Measurements from ENCODE around the gene SORCS2. TPM values are rescaled to one million over a fixed set of nuclear protein-coding genes. Genes with fewer than 3 reads are reported as not detected.
A peak's percentile ranks its signal among the peaks of the same experiment; 100 is the strongest.

Gene SORCS2
- polyA plus RNA-seq, 3 donors, result 0.46 to 0.55 TPM; not detected in 1

DNA sequence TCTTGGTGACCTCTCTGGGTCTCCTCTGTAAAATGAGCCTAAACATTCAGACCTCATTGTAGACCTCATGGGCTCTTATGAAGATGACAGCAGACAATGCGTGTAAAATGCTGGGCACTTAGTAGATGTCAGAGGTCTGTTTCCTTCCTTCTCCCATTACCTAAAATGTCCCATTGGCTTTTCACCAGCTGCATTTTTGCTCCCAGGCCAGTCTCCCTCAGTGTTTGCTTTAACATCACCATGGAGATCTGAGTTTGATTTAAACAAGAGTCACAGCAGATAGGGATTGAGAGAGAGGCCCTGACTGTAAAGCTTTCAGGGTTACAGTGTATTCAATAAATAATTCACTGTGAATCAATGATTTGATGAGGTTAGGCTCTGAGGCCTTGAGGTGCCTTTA, 218.1 kb downstream of the SORCS2 start:
- H3K27ac ChIP-seq (ENCODE audit: low read depth in 1 of 2, low read length in 2 of 2), result no peak overlapping the region
- no peaks in the 10 kb centered on the region for H3K4me1 ChIP-seq (ENCODE audit: control insufficient read depth in 1 of 2, insufficient read depth in 2 of 2, low read length in 2 of 2)
- no peak overlapping the region for H3K4me3 ChIP-seq (replicated peaks in 1 of 3; ENCODE audit: low read depth in 2 of 3, low read length in 3 of 3)
- TF ChIP-seq, protein P1, sequence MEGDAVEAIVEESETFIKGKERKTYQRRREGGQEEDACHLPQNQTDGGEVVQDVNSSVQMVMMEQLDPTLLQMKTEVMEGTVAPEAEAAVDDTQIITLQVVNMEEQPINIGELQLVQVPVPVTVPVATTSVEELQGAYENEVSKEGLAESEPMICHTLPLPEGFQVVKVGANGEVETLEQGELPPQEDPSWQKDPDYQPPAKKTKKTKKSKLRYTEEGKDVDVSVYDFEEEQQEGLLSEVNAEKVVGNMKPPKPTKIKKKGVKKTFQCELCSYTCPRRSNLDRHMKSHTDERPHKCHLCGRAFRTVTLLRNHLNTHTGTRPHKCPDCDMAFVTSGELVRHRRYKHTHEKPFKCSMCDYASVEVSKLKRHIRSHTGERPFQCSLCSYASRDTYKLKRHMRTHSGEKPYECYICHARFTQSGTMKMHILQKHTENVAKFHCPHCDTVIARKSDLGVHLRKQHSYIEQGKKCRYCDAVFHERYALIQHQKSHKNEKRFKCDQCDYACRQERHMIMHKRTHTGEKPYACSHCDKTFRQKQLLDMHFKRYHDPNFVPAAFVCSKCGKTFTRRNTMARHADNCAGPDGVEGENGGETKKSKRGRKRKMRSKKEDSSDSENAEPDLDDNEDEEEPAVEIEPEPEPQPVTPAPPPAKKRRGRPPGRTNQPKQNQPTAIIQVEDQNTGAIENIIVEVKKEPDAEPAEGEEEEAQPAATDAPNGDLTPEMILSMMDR (IDR thresholded peaks at IDR 0.05), result no peak
- H3K27me3 ChIP-seq (ENCODE audit: control insufficient read depth in 2 of 2, insufficient read depth in 2 of 2, low read length in 2 of 2), result peaks cover 0 to 5% of the 10 kb centered on the region in 2 donors
- no peaks in the 10 kb centered on the region for H3K79me2 ChIP-seq (ENCODE audit: insufficient read depth, low read length)
- H3K4me1 Mint-ChIP-seq, result no peaks in the 10 kb centered on the region
- intact Hi-C loops (cut with micrococcal nuclease), result no loop called here
- H3K9me3 ChIP-seq (replicated peaks in 1 of 2; ENCODE audit: control insufficient read depth in 1 of 2, insufficient read depth in 1 of 2, low read length in 2 of 2), result peaks cover 0 to 6% of the 10 kb centered on the region in 2 donors
- no peak overlapping the region for H3K27ac Mint-ChIP-seq
- H3K27me3 Mint-ChIP-seq (ENCODE audit: low read depth in 3 of 3), result peaks cover 12 to 27% (median 18%) of the 10 kb centered on the region in 3 donors
- H2AFZ ChIP-seq (ENCODE audit: insufficient read depth, low read depth, low read length, poor library complexity, severe bottlenecking), result no peak overlapping the region
- no peak overlapping the region for H3K4me3 Mint-ChIP-seq
- DNase-seq, result no peak
- H4K20me1 ChIP-seq (ENCODE audit: insufficient read depth, low read length), result no peaks in the 10 kb centered on the region
- peaks cover 3 to 28% (median 15%) of the 10 kb centered on the region in 7 donors for H3K9me3 Mint-ChIP-seq
- no peak overlapping the region for H3K9ac ChIP-seq (ENCODE audit: insufficient read depth, low read length, poor library complexity, severe bottlenecking)
- no peaks in the 10 kb centered on the region for H3K36me3 ChIP-seq (replicated peaks in 1 of 2; ENCODE audit: control insufficient read depth in 1 of 2, insufficient read depth in 2 of 2, low read length in 2 of 2)
- no CpG with 5 or more reads among the region's 1 CpG for WGBS (ENCODE audit: insufficient coverage)
- H3K4me2 ChIP-seq (replicated peaks; ENCODE audit: extremely low read depth, low read length, poor library complexity, severe bottlenecking), result no peak overlapping the region
- no peaks in the 10 kb centered on the region for H3K36me3 Mint-ChIP-seq

DNA sequence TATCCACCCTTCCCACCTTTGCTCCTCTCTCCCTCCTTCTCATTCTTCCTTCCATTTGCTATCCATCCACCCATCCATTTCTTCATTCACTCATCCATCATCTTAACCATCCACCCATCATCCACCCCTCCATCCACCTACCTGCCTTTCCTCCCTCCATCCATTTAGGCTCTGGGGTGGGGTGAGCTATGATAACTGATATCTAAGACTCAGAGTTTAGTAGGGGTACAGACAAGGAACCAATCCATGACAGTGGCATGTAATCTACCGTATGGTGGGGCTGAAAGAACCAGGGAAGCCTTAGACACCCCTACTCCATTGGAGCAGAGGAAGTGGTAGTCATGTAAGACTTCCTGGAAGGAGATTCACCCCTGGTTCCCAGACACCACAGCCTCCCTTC, 219.2 kb downstream of the SORCS2 start:
- intact Hi-C loops (cut with micrococcal nuclease), result no loop called here
- H3K27me3 Mint-ChIP-seq (ENCODE audit: low read depth in 3 of 3), result peaks cover 18 to 28% (median 21%) of the 10 kb centered on the region in 3 donors
- H3K4me1 Mint-ChIP-seq, result no peaks in the 10 kb centered on the region
- H3K36me3 Mint-ChIP-seq, result no peaks in the 10 kb centered on the region
- no peak overlapping the region for H3K27ac ChIP-seq (ENCODE audit: low read depth in 1 of 2, low read length in 2 of 2)
- H3K4me2 ChIP-seq (replicated peaks; ENCODE audit: extremely low read depth, low read length, poor library complexity, severe bottlenecking), result no peak overlapping the region
- no peaks in the 10 kb centered on the region for H3K4me1 ChIP-seq (ENCODE audit: control insufficient read depth in 1 of 2, insufficient read depth in 2 of 2, low read length in 2 of 2)
- peaks cover 0 to 5% of the 10 kb centered on the region in 2 donors for H3K27me3 ChIP-seq (ENCODE audit: control insufficient read depth in 2 of 2, insufficient read depth in 2 of 2, low read length in 2 of 2)
- H4K20me1 ChIP-seq (ENCODE audit: insufficient read depth, low read length), result no peaks in the 10 kb centered on the region
- WGBS (ENCODE audit: insufficient coverage), result no CpG with 5 or more reads among the region's 1 CpG
- H3K9ac ChIP-seq (ENCODE audit: insufficient read depth, low read length, poor library complexity, severe bottlenecking), result no peak overlapping the region
- H3K36me3 ChIP-seq (replicated peaks in 1 of 2; ENCODE audit: control insufficient read depth in 1 of 2, insufficient read depth in 2 of 2, low read length in 2 of 2), result no peaks in the 10 kb centered on the region
- H2AFZ ChIP-seq (ENCODE audit: insufficient read depth, low read depth, low read length, poor library complexity, severe bottlenecking), result no peak overlapping the region
- TF ChIP-seq, protein P1 (IDR thresholded peaks at IDR 0.05), result no peak
- H3K4me3 ChIP-seq (replicated peaks in 1 of 3; ENCODE audit: low read depth in 2 of 3, low read length in 3 of 3), result no peak overlapping the region
- peaks cover 5 to 28% (median 15%) of the 10 kb centered on the region in 7 donors for H3K9me3 Mint-ChIP-seq
- H3K9me3 ChIP-seq (replicated peaks in 1 of 2; ENCODE audit: control insufficient read depth in 1 of 2, insufficient read depth in 1 of 2, low read length in 2 of 2), result peaks cover 0 to 6% of the 10 kb centered on the region in 2 donors
- peak overlapping the region in 1 of 2 donors; percentile 22 for H3K4me3 Mint-ChIP-seq
- no peaks in the 10 kb centered on the region for H3K79me2 ChIP-seq (ENCODE audit: insufficient read depth, low read length)
- no peak overlapping the region for H3K27ac Mint-ChIP-seq
- no peak for DNase-seq

Data from CD14-positive monocyte (primary cell).